SU-DHL-6 (cell line): ENCODE measurements around the gene ATIC.

Experiments used
- H2AFZ ChIP-seq: fragments of 200-600 bp; sonication (generic); 2 replicates; pipeline ENCODE4 v1.6.1; 2014; ENCODE audit warnings: low read depth, mild to moderate bottlenecking, moderate library complexity, mixed read lengths, antibody characterized with exemption, low read length; ENCODE audit not compliant: severe bottlenecking
- H3F3A ChIP-seq: fragments of 200-600 bp; shearing (Covaris generic); 2 replicates; pipeline ENCODE4 v1.6.0; 2016; ENCODE audit warnings: antibody characterized with exemption, mild to moderate bottlenecking; ENCODE audit not compliant: insufficient read depth
- H3K27ac ChIP-seq: fragments of 200-600 bp; sonication (generic); 2 replicates; pipeline ENCODE4 v1.5.1; 2016; ENCODE audit warnings: low read depth, mild to moderate bottlenecking, low read length, moderate library complexity, mixed read lengths
- H3K27me3 ChIP-seq: fragments of 200-600 bp; sonication (generic), shearing (Covaris generic); 2 replicates; pipeline ENCODE4 v1.6.0; 2014; ENCODE audit warnings: mild to moderate bottlenecking, low read length
- H3K36me3 ChIP-seq: fragments of 200-600 bp; sonication (generic); 2 replicates; pipeline ENCODE4 v1.6.1; 2014; ENCODE audit warnings: mild to moderate bottlenecking, low read length, mixed read lengths
- H3K4me2 ChIP-seq: fragments of 300-600, 200-600 bp; shearing (Covaris generic), sonication (generic); 2 replicates; pipeline ENCODE4 v1.6.0; 2014; ENCODE audit warnings: low read length, low read depth, mild to moderate bottlenecking; ENCODE audit not compliant: poor library complexity, severe bottlenecking
- H3K4me3 ChIP-seq: fragments of 200-600 bp; sonication (generic); 2 replicates; pipeline ENCODE4 v1.5.1; 2014; ENCODE audit warnings: antibody characterized with exemption, low read length, mild to moderate bottlenecking, mixed read lengths; ENCODE audit not compliant: insufficient read depth, poor library complexity, severe bottlenecking
- H3K79me2 ChIP-seq: fragments of 200-600 bp; sonication (generic); 2 replicates; pipeline ENCODE4 v1.6.1; 2014; ENCODE audit warnings: mild to moderate bottlenecking, low read length, moderate library complexity; ENCODE audit not compliant: insufficient read depth
- H3K9ac ChIP-seq: fragments of 200-600 bp; sonication (generic); 2 replicates; pipeline ENCODE4 v1.7.0; 2014; ENCODE audit warnings: mild to moderate bottlenecking, low read length
- H3K9me2 ChIP-seq: fragments of 200-600 bp; sonication (generic); replicated peaks from 2 replicates; pipeline ENCODE4 v1.6.1; 2014; ENCODE audit warnings: low read length; ENCODE audit not compliant: insufficient read depth
- H3K9me3 ChIP-seq: fragments of 200-600 bp; sonication (generic); 2 replicates; pipeline ENCODE4 v1.6.1; 2014; ENCODE audit warnings: low read length, mixed read lengths; ENCODE audit not compliant: insufficient read depth
- H4K20me1 ChIP-seq: fragments of 200-600 bp; sonication (generic); 2 replicates; pipeline ENCODE4 v1.6.1; 2014; ENCODE audit warnings: low read depth, mild to moderate bottlenecking, antibody characterized with exemption, low read length, moderate library complexity, mixed read lengths
- EZH2phosphoT487 ChIP-seq: fragments of 200-600 bp; sonication (generic), shearing (Covaris generic); conservative IDR thresholded peaks from 2 replicates; pipeline ENCODE4 v1.6.1; 2018; ENCODE audit warnings: mild to moderate bottlenecking, antibody characterized with exemption, low read length, moderate library complexity, mixed read lengths
- TF ChIP-seq, protein P1 (sequence below): fragments of 200-600 bp; sonication (generic); IDR thresholded peaks from one replicate; pipeline ENCODE4 v1.5.1; 2017; ENCODE audit warnings: antibody characterized with exemption, mild to moderate bottlenecking, low read length, moderate library complexity; ENCODE audit not compliant: insufficient read depth, poor library complexity, severe bottlenecking

ATIC gene

DNA sequence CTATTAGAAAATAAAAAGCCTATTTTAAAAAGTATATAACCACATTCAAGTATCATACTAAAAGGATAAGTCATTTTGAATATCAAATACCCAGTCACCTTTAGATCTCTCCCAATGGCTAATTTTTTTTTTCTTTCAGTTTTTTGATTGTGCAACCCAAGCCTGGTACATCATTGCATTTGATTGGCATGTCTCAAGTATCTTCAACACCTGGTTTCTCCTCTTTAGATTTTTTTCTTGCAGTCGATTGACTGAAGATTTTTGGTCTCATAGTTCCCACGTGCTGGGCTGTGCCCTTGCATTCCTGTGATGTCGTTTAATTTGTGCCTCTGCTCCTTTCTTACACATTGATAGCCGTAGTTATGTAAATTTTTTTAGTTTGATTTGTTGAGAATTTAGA lies 40.7 kb downstream of the ATIC start:
- Histone ChIP-seq H3K4me3 (no peak overlapping the region), H3K27ac (no peak overlapping the region), H3K36me3 (peaks cover 15% of the 10 kb centered on the region), H3K9me3 (no peaks in the 10 kb centered on the region), H3F3A (0 out of 2 replicates have a peak, but pooled peaks cover 5% of the 10 kb centered on the region), H2AFZ (no peak overlapping the region), H3K4me2 (no peak overlapping the region), H3K27me3 (no peaks in the 10 kb centered on the region), H3K9ac (no peak overlapping the region), H4K20me1 (0 out of 2 replicates have a peak, but pooled peaks cover 1% of the 10 kb centered on the region), H3K9me2 (no peaks in the 10 kb centered on the region), H3K79me2 (no peaks in the 10 kb centered on the region)
- TF ChIP-seq, protein P1, sequence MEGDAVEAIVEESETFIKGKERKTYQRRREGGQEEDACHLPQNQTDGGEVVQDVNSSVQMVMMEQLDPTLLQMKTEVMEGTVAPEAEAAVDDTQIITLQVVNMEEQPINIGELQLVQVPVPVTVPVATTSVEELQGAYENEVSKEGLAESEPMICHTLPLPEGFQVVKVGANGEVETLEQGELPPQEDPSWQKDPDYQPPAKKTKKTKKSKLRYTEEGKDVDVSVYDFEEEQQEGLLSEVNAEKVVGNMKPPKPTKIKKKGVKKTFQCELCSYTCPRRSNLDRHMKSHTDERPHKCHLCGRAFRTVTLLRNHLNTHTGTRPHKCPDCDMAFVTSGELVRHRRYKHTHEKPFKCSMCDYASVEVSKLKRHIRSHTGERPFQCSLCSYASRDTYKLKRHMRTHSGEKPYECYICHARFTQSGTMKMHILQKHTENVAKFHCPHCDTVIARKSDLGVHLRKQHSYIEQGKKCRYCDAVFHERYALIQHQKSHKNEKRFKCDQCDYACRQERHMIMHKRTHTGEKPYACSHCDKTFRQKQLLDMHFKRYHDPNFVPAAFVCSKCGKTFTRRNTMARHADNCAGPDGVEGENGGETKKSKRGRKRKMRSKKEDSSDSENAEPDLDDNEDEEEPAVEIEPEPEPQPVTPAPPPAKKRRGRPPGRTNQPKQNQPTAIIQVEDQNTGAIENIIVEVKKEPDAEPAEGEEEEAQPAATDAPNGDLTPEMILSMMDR, result no peak
- no peak for TF ChIP-seq EZH2phosphoT487

GRCh38 chr2:215354771-215355695 lies 43.2 kb downstream of the ATIC start:
- Histone ChIP-seq H3K36me3 (peaks cover 5% of the 10 kb centered on the region; the same call in 1 of the 2 replicates), H3K9me2 (no peaks in the 10 kb centered on the region), H3K27ac (no peak overlapping the region), H3K9ac (no peak overlapping the region), H2AFZ (no peak overlapping the region), H3K9me3 (no peaks in the 10 kb centered on the region), H3K4me3 (no peak overlapping the region), H3F3A (no peaks in the 10 kb centered on the region), H4K20me1 (no peaks in the 10 kb centered on the region), H3K79me2 (no peaks in the 10 kb centered on the region), H3K4me2 (no peak overlapping the region), H3K27me3 (no peaks in the 10 kb centered on the region)
- no peak for TF ChIP-seq EZH2phosphoT487
- TF ChIP-seq, protein P1, result no peak

DNA sequence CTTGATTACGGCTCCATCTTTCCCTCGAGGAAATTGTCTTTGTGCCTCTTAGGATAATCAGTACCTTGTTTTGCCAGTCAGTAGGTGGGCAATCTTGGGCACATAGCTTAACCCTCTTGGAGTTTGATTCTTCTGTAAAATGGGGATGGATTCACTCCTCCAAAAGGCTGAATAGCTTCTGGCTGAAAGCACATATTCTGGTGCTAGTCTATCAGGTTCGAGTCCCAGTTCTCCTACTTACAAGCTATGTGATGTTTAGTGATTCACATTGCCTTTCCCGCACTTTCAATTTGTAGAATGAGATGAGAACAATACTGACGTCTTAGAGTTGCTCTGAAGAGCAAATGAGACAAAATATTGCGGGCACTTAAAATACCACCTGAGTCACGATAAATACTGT lies 43.9 kb downstream of the ATIC start:
- peaks cover 5% of the 10 kb centered on the region; the same call in 1 of the 2 replicates for H3K36me3 ChIP-seq

More for the DNA sequence above, 43.9 kb downstream of the ATIC start:
- TF ChIP-seq EZH2phosphoT487, result no peak
- TF ChIP-seq, protein P1, result no peak
- Histone ChIP-seq H3K79me2 (no peaks in the 10 kb centered on the region), H3K27ac (no peak overlapping the region), H4K20me1 (no peaks in the 10 kb centered on the region), H2AFZ (no peak overlapping the region), H3K9me3 (no peaks in the 10 kb centered on the region), H3F3A (no peaks in the 10 kb centered on the region), H3K9ac (no peak overlapping the region), H3K27me3 (no peaks in the 10 kb centered on the region), H3K4me3 (no peak overlapping the region), H3K4me2 (no peak overlapping the region), H3K9me2 (no peaks in the 10 kb centered on the region)
